Measurements from ENCODE around the gene RNASE12. TPM values are rescaled to one million over a fixed set of nuclear protein-coding genes. Genes with fewer than 3 reads are reported as not detected.

The RNASE12 gene
- total and polyA plus RNA-seq, 2 experiments from 2014 or later, result not detected

DNA sequence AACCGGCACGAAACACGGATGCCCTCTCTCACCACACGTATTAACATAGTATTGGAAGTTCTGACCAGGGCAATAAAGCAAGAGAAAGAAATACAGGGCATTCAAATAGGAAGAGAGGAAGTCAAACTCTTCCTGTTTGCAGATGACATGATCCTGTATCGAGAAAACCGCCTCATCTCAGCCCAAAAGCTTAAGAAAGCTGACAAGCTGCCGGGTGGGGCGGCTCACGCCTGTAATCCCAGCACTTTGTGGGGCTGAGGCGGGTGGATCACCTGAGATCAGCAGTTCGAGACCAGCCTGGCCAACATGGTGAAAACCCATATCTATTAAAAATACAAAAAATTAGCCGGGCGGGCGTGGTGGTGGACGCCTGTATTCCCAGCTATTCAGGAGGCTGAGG lies 32.6 kb upstream of the RNASE12 start (continued):
- TF ChIP-seq, protein P1, sequence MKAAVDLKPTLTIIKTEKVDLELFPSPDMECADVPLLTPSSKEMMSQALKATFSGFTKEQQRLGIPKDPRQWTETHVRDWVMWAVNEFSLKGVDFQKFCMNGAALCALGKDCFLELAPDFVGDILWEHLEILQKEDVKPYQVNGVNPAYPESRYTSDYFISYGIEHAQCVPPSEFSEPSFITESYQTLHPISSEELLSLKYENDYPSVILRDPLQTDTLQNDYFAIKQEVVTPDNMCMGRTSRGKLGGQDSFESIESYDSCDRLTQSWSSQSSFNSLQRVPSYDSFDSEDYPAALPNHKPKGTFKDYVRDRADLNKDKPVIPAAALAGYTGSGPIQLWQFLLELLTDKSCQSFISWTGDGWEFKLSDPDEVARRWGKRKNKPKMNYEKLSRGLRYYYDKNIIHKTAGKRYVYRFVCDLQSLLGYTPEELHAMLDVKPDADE (IDR thresholded peaks at IDR 0.05), result no peak
- TF ChIP-seq ZNF462 (CRISPR knock-in tag; IDR thresholded peaks at IDR 0.05) (no peak), ZNF331 (CRISPR knock-in tag; IDR thresholded peaks at IDR 0.05; ENCODE audit: low read depth) (no peak)

GRCh38 chr14:20622816-20623291 lies 31.7 kb upstream of the RNASE12 start:
- Mint-ChIP-seq H3K4me1 (peaks cover 28% of the 10 kb centered on the region), H3K27ac (no peak overlapping the region), H3K9me3 (peaks cover 5% of the 10 kb centered on the region), H3K4me3 (peak overlapping the region; percentile 92), H3K27me3 (ENCODE audit: insufficient read depth, low read depth, poor library complexity) (peaks cover 50% of the 10 kb centered on the region), H3K36me3 (ENCODE audit: low read depth) (peaks cover 3% of the 10 kb centered on the region; the same call in 2 of the 3 replicates)
- Histone ChIP-seq H3K4me1 (ENCODE audit: insufficient read depth) (peaks cover 20% of the 10 kb centered on the region), H3K27me3 (ENCODE audit: insufficient read depth) (peaks cover 52% of the 10 kb centered on the region), H3K9me2 (ENCODE audit: insufficient read depth) (no peaks in the 10 kb centered on the region), H3K4me2 (peak overlapping the region; percentile 88), H3K36me3 (ENCODE audit: insufficient read depth) (no peaks in the 10 kb centered on the region), H3K27ac (ENCODE audit: low read depth) (no peak overlapping the region), H3K4me3 (peak overlapping the region; percentile 81), H2AFZ (peak overlapping the region; percentile 98), H3F3A (replicated peaks; ENCODE audit: low read depth) (peaks cover 11% of the 10 kb centered on the region), H3K79me2 (replicated peaks; ENCODE audit: insufficient read depth) (no peaks in the 10 kb centered on the region), H4K20me1 (replicated peaks; ENCODE audit: insufficient read depth) (no peaks in the 10 kb centered on the region)
- no peak for DNase-seq (ENCODE audit: low spot score)
- no peak; the same call in 2 of the 3 replicates for ATAC-seq
- no peak for TF ChIP-seq STAT1 (IDR thresholded peaks at IDR 0.05; ENCODE audit: unreplicated experiment)
- no peak for TF ChIP-seq JUNB (IDR thresholded peaks at IDR 0.05; ENCODE audit: unreplicated experiment)
- no peak for TF ChIP-seq ZNF114 (CRISPR knock-in tag; IDR thresholded peaks at IDR 0.05)
- TF ChIP-seq EZH2phosphoT487 (IDR thresholded peaks at IDR 0.05; ENCODE audit: unreplicated experiment), result no peak
- TF ChIP-seq POLR2AphosphoS5 (IDR thresholded peaks at IDR 0.05; ENCODE audit: low read depth), result no peak
- no peak for TF ChIP-seq EZH2 (IDR thresholded peaks at IDR 0.05; ENCODE audit: low read depth, unreplicated experiment)
- TF ChIP-seq, protein P1 (IDR thresholded peaks at IDR 0.05), result no peak

Data from GM23338 (cell line).